ENCODE results near the gene SURF4. TPM values are rescaled to one million over a fixed set of nuclear protein-coding genes. Genes with fewer than 3 reads are reported as not detected.

SURF4 gene
- total RNA-seq, 2 experiments from 2014 or later = 90.7 to 94.6 TPM

GRCh38 chr9:133389562-133389961 lies 13.7 kb upstream of the SURF4 start:
- DNase-seq = no peak
- no peaks in the 10 kb centered on the region for H3K4me1 Mint-ChIP-seq (ENCODE audit: low read depth)
- no peak for TF ChIP-seq CTCF (IDR thresholded peaks at IDR 0.05)
- no peak overlapping the region for H3K4me3 Mint-ChIP-seq
- no peak for ATAC-seq (ENCODE audit: poor library complexity)
- H3K27me3 Mint-ChIP-seq = no peaks in the 10 kb centered on the region
- CTCF ChIA-PET = interaction anchor here (0.6 kb wide), 1 partner anchor 13 kb away, joined by 3 read pairs; the partner anchor contains the start of gene STKLD1
- no peak overlapping the region for H3K4me3 ChIP-seq (ENCODE audit: low read length)
- peaks cover 0 to 7% of the 10 kb centered on the region in 2 experiments for H3K27me3 ChIP-seq (ENCODE audit: control insufficient read depth in 1 of 2, insufficient read depth in 2 of 2, low read length in 2 of 2)
- intact Hi-C loops (cut with DNase I, micrococcal nuclease) = no loop called here
- H3K27ac ChIP-seq (ENCODE audit: low read depth in 1 of 2, low read length in 2 of 2) = no peak overlapping the region
- peaks cover 0 to 9% of the 10 kb centered on the region in 2 experiments for H3K9me3 ChIP-seq (ENCODE audit: control insufficient read depth in 1 of 2, insufficient read depth in 1 of 2, low read length in 2 of 2)
- POLR2A ChIA-PET = no interaction called here
- no peaks in the 10 kb centered on the region for H3K36me3 ChIP-seq (ENCODE audit: insufficient read depth, low read length)
- H3K4me1 ChIP-seq (ENCODE audit: insufficient read depth, low read length) = no peaks in the 10 kb centered on the region
- H3K36me3 Mint-ChIP-seq (ENCODE audit: low read depth) = no peaks in the 10 kb centered on the region
- H3K9me3 Mint-ChIP-seq = no peaks in the 10 kb centered on the region
- no peak overlapping the region for H3K27ac Mint-ChIP-seq

GRCh38 chr9:133389025-133389557 lies 13.2 kb upstream of the SURF4 start:
- intact Hi-C loops (cut with DNase I, micrococcal nuclease) = no loop called here
- Histone ChIP-seq H3K9me3 (ENCODE audit: control insufficient read depth in 1 of 2, insufficient read depth in 1 of 2, low read length in 2 of 2) (peaks cover 0 to 9% of the 10 kb centered on the region in 2 experiments), H3K27me3 (ENCODE audit: control insufficient read depth in 1 of 2, insufficient read depth in 2 of 2, low read length in 2 of 2) (peaks cover 0 to 7% of the 10 kb centered on the region in 2 experiments), H3K4me3 (ENCODE audit: low read length) (no peak overlapping the region), H3K4me1 (ENCODE audit: insufficient read depth, low read length) (no peaks in the 10 kb centered on the region), H3K27ac (ENCODE audit: low read depth in 1 of 2, low read length in 2 of 2) (no peak overlapping the region), H3K36me3 (ENCODE audit: insufficient read depth, low read length) (no peaks in the 10 kb centered on the region)
- DNase-seq = no peak
- TF ChIP-seq CTCF (IDR thresholded peaks at IDR 0.05) = no peak
- Mint-ChIP-seq H3K27ac (no peak overlapping the region), H3K36me3 (ENCODE audit: low read depth) (no peaks in the 10 kb centered on the region), H3K27me3 (no peaks in the 10 kb centered on the region), H3K4me1 (ENCODE audit: low read depth) (no peaks in the 10 kb centered on the region), H3K9me3 (no peaks in the 10 kb centered on the region), H3K4me3 (no peak overlapping the region)
- CTCF ChIA-PET = no interaction called here
- ATAC-seq (ENCODE audit: poor library complexity) = no peak
- POLR2A ChIA-PET = no interaction called here

GRCh38 chr9:133387680-133388079 lies 11.8 kb upstream of the SURF4 start:
- intact Hi-C loops (cut with DNase I, micrococcal nuclease) = no loop called here
- H3K36me3 Mint-ChIP-seq (ENCODE audit: low read depth) = no peaks in the 10 kb centered on the region
- TF ChIP-seq CTCF (IDR thresholded peaks at IDR 0.05) = no peak
- no peaks in the 10 kb centered on the region for H3K27me3 Mint-ChIP-seq
- H3K4me3 Mint-ChIP-seq = no peak overlapping the region
- no peak for DNase-seq
- no peak overlapping the region for H3K27ac ChIP-seq (ENCODE audit: low read depth in 1 of 2, low read length in 2 of 2)
- H3K4me3 ChIP-seq (ENCODE audit: low read length) = no peak overlapping the region
- no peaks in the 10 kb centered on the region for H3K9me3 Mint-ChIP-seq
- H3K36me3 ChIP-seq (ENCODE audit: insufficient read depth, low read length) = no peaks in the 10 kb centered on the region
- no peak overlapping the region for H3K27ac Mint-ChIP-seq
- ChIA-PET POLR2A (no interaction called here), CTCF (no interaction called here)
- no peaks in the 10 kb centered on the region for H3K4me1 Mint-ChIP-seq (ENCODE audit: low read depth)
- H3K27me3 ChIP-seq (ENCODE audit: control insufficient read depth in 1 of 2, insufficient read depth in 2 of 2, low read length in 2 of 2) = peaks cover 0 to 7% of the 10 kb centered on the region in 2 experiments
- peaks cover 0 to 9% of the 10 kb centered on the region in 2 experiments for H3K9me3 ChIP-seq (ENCODE audit: control insufficient read depth in 1 of 2, insufficient read depth in 1 of 2, low read length in 2 of 2)
- H3K4me1 ChIP-seq (ENCODE audit: insufficient read depth, low read length) = no peaks in the 10 kb centered on the region
- no peak for ATAC-seq (ENCODE audit: poor library complexity)
